Eye (tissue), 1 donor: ENCODE measurements around the gene PLTP.

Experiments
- DNase-seq: peaks from one replicate; pipeline ENCODE4 v3.0.0-alpha.2; 2015

PLTP gene

GRCh38 chr20:45867819-45868176 lies 44.2 kb downstream of the PLTP start:
- no peak for DNase-seq

GRCh38 chr20:45867136-45867818 lies 44.7 kb downstream of the PLTP start:
- no peak for DNase-seq

- DNase-seq = no peak
Measured at GRCh38 chr20:45866454-45866853, 45.5 kb downstream of the PLTP start.

- DNase-seq = no peak
Measured at GRCh38 chr20:45863543-45864470, 48.1 kb downstream of the PLTP start.

- DNase-seq = no peak
Measured at GRCh38 chr20:45861221-45862075, 50.5 kb downstream of the PLTP start.

- DNase-seq = no peak
Measured at GRCh38 chr20:45860560-45861220, 51.3 kb downstream of the PLTP start.

GRCh38 chr20:45859916-45860315 lies 52.0 kb downstream of the PLTP start:
- no peak for DNase-seq

GRCh38 chr20:45857882-45858216 lies 54.1 kb downstream of the PLTP start:
- DNase-seq = no peak

GRCh38 chr20:45857114-45857881 lies 54.7 kb downstream of the PLTP start, which contains the start of the genes ACOT8 and ZSWIM3:
Gene ACOT8, minus strand, starts transcription at chr20:45857392. Its CDS starts 77 bp downstream, at chr20:45857315.
Gene ZSWIM3, plus strand, starts transcription at chr20:45857614. Its CDS starts 212 bp downstream, at chr20:45857826.
- DNase-seq = peak; percentile 100

- no peak for DNase-seq
Measured at GRCh38 chr20:45853484-45853883, 58.5 kb downstream of the PLTP start.

GRCh38 chr20:45852326-45852725 lies 59.6 kb downstream of the PLTP start:
- DNase-seq = no peak

- DNase-seq = no peak
Measured at GRCh38 chr20:45851501-45851900, 60.5 kb downstream of the PLTP start.

- no peak for DNase-seq
Measured at GRCh38 chr20:45850926-45851325, 61.0 kb downstream of the PLTP start.

- DNase-seq = no peak
Measured at GRCh38 chr20:45850238-45850637, 61.7 kb downstream of the PLTP start.

- DNase-seq = no peak
Measured at GRCh38 chr20:45848969-45849582, 62.9 kb downstream of the PLTP start.
